Lower lobe of right lung (tissue), 2 donors: ENCODE measurements around the gene EFCAB6. TPM values are rescaled to one million over a fixed set of nuclear protein-coding genes. Genes with fewer than 3 reads are reported as not detected.

ENCODE experiments used
- ATAC-seq, 2 donors: fragments of 200-7000 bp; cut with Tn5 transposase; one replicate each; pipeline ENCODE4 v1.9.1; 2020 to 2022; ENCODE audit warnings: mild to moderate bottlenecking in 2 of 2, moderate library complexity in 2 of 2
- DNase-seq: peaks from one replicate; pipeline ENCODE4 v3.0.0-alpha.2; 2020
- H3K27ac ChIP-seq: fragments of 200-600 bp; one replicate; pipeline ENCODE4 v1.8.0; 2022
- H3K27me3 ChIP-seq: fragments of 200-600 bp; one replicate; pipeline ENCODE4 v1.8.0; 2022; ENCODE audit warnings: low read depth
- H3K36me3 ChIP-seq: fragments of 200-600 bp; one replicate; pipeline ENCODE4 v1.8.0; 2022; ENCODE audit warnings: mild to moderate bottlenecking
- H3K4me1 ChIP-seq: fragments of 200-600 bp; one replicate; pipeline ENCODE4 v1.8.0; 2022
- H3K4me3 ChIP-seq: fragments of 200-600 bp; one replicate; pipeline ENCODE4 v1.8.0; 2022; ENCODE audit warnings: mild to moderate bottlenecking
- H3K9me3 ChIP-seq: fragments of 200-600 bp; one replicate; pipeline ENCODE4 v1.8.0; 2022
- intact Hi-C: fragments of 100-400 bp; cut with DNase I; formaldehyde crosslinking; loops from one replicate; pipeline ENCODE4 v1.11.0; 2022
- total RNA-seq: library from RNA; stranded (reverse); fragmentation: NEBNext Ultra II Directional; extraction: Animal tissue kit (Norgen Biotek cat#: 25700); gene quantifications from one replicate; pipeline ENCODE4 v1.2.1, GENCODE V29; 2021
- TF ChIP-seq, protein P1 (sequence below): fragments of 200-600 bp; IDR thresholded peaks from one replicate; pipeline ENCODE4 v1.8.0; 2022; ENCODE audit warnings: antibody characterized with exemption, mild to moderate bottlenecking
- donor health status: DM: no; HTN: yes; CAD: no; lungs with severe emphysema.

The EFCAB6 gene
- total RNA-seq, 1 donor from 2014 or later: 5.8 TPM

DNA sequence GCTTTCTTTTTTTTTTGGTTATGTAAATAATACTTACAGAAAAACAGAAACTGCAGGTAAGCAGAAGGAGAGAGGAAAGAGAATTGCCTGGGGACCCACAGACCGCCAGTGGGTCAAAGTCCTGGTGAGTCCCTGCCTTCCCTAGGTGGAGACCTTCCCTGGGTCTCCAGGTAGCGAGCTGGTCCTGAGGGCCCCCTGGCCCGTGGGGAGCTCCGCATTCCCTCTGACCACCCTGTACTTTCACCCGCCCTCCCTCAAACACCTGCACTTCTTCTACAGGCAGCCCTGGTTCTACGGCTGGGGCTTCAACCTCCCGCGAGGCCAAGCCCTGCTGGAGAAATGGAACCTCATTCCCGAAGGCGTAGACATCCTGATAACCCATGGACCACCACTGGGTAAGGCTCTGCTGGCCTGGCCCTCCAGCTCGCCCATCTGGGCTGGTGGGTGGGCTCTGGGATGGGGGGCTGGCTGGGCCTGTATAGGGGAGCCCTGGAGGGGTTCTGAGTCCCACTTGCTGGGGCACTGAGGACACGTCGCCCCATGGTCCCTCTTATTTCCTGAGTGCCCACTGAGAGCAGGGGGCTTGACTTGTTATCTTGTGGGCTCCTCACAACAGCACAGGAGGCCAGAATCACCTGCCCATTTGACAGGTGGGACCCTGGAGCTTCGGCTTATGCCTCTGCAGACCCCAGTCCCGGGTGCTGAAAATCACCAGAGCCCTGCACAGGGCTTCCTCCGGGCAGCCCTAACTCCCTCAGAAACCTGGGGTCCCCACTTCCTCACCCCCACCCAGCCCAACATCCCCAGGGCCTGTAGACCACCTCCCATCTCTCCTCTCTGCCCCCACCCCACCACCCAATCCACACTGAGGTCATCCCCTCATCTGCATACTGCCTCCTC is 313.9 kb downstream of the EFCAB6 start:
- ATAC-seq: no peak
- no peaks in the 10 kb centered on the region for H3K9me3 ChIP-seq
- no peak for DNase-seq
- intact Hi-C loops: no loop called here
- peaks cover 6% of the 10 kb centered on the region for H3K27me3 ChIP-seq
- no peaks in the 10 kb centered on the region for H3K4me1 ChIP-seq
- no peak overlapping the region for H3K27ac ChIP-seq
- TF ChIP-seq, protein P1, sequence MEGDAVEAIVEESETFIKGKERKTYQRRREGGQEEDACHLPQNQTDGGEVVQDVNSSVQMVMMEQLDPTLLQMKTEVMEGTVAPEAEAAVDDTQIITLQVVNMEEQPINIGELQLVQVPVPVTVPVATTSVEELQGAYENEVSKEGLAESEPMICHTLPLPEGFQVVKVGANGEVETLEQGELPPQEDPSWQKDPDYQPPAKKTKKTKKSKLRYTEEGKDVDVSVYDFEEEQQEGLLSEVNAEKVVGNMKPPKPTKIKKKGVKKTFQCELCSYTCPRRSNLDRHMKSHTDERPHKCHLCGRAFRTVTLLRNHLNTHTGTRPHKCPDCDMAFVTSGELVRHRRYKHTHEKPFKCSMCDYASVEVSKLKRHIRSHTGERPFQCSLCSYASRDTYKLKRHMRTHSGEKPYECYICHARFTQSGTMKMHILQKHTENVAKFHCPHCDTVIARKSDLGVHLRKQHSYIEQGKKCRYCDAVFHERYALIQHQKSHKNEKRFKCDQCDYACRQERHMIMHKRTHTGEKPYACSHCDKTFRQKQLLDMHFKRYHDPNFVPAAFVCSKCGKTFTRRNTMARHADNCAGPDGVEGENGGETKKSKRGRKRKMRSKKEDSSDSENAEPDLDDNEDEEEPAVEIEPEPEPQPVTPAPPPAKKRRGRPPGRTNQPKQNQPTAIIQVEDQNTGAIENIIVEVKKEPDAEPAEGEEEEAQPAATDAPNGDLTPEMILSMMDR: no peak
- no peaks in the 10 kb centered on the region for H3K36me3 ChIP-seq
- no peak overlapping the region for H3K4me3 ChIP-seq

GRCh38 chr22:43493297-43493696 is 318.8 kb downstream of the EFCAB6 start:
- Histone ChIP-seq H3K36me3 (no peaks in the 10 kb centered on the region), H3K27me3 (peaks cover 19% of the 10 kb centered on the region), H3K27ac (no peak overlapping the region), H3K4me1 (no peaks in the 10 kb centered on the region), H3K9me3 (no peaks in the 10 kb centered on the region), H3K4me3 (no peak overlapping the region)
- TF ChIP-seq, protein P1: no peak
- intact Hi-C loops: no loop called here
- ATAC-seq (no peak), DNase-seq (no peak)

- Histone ChIP-seq H3K4me1 (no peaks in the 10 kb centered on the region), H3K27me3 (peaks cover 32% of the 10 kb centered on the region), H3K27ac (no peak overlapping the region), H3K9me3 (no peaks in the 10 kb centered on the region), H3K4me3 (no peak overlapping the region), H3K36me3 (no peaks in the 10 kb centered on the region)
- intact Hi-C loops: no loop called here
- TF ChIP-seq, protein P1: no peak
- DNase-seq: no peak
- no peak for ATAC-seq
Measured at GRCh38 chr22:43491737-43492136, 320.4 kb downstream of the EFCAB6 start.

- no peaks in the 10 kb centered on the region for H3K9me3 ChIP-seq
- no peak overlapping the region for H3K4me3 ChIP-seq
- TF ChIP-seq, protein P1: no peak
- intact Hi-C loops: no loop called here
- H3K27me3 ChIP-seq: peaks cover 37% of the 10 kb centered on the region
- no peaks in the 10 kb centered on the region for H3K4me1 ChIP-seq
- H3K36me3 ChIP-seq: no peaks in the 10 kb centered on the region
- DNase-seq: no peak
- H3K27ac ChIP-seq: no peak overlapping the region
- ATAC-seq: no peak
Measured at GRCh38 chr22:43491177-43491576, 320.9 kb downstream of the EFCAB6 start.

- Histone ChIP-seq H3K27ac (no peak overlapping the region), H3K9me3 (no peaks in the 10 kb centered on the region), H3K36me3 (no peaks in the 10 kb centered on the region), H3K4me3 (no peak overlapping the region), H3K27me3 (peaks cover 44% of the 10 kb centered on the region), H3K4me1 (no peaks in the 10 kb centered on the region)
- ATAC-seq: no peak
- intact Hi-C loops: no loop called here
- no peak for DNase-seq
- TF ChIP-seq, protein P1: no peak
Measured at GRCh38 chr22:43490311-43490710, 321.8 kb downstream of the EFCAB6 start.
